H1 (cell line): ENCODE data around the gene COPA. TPM values are rescaled to one million over a fixed set of nuclear protein-coding genes. Genes with fewer than 3 reads are reported as not detected.

ENCODE experiments used
- CTCF ChIA-PET: fragments of 300-600 bp; sonication (Branson Sonifier 250); formaldehyde crosslinking; loops from one replicate; lab custom pipeline; 2021; ENCODE audit not compliant: partially characterized antibody; lab: Charles Lee
- POLR2A ChIA-PET: fragments of 300-600 bp; sonication (Branson Sonifier 250); formaldehyde crosslinking; loops from one replicate; lab custom pipeline; 2021; ENCODE audit warnings: inconsistent platforms; ENCODE audit not compliant: partially characterized antibody; lab: Charles Lee
- DNase-seq, 2 experiments: peaks; one replicate each; pipeline versions ENCODE4 v3.0.0 to v3.0.0-alpha.2; 2010 to 2022; ENCODE audit warnings: low spot score in 2 of 2, low read depth in 1 of 2, mixed read lengths in 1 of 2
- FAIRE-seq: peaks from 2 replicates; lab custom pipeline; 2011; peaks lifted over from hg19 to GRCh38; lab: Jason Lieb, UNC
- H2AFZ ChIP-seq: 2 replicates; pipeline ENCODE4 v1.8.1; 2012; ENCODE audit warnings: low read length, inconsistent platforms
- H2AK5ac ChIP-seq: 2 replicates; pipeline ENCODE4 v1.6.1; 2013; ENCODE audit warnings: low read depth, low read length
- H2BK120ac ChIP-seq: replicated peaks from 2 replicates; pipeline ENCODE3; 2013; ENCODE audit warnings: low read depth, low read length, inconsistent platforms
- H2BK12ac ChIP-seq: 2 replicates; pipeline ENCODE4 v1.6.1; 2013; ENCODE audit warnings: low read depth, low read length
- H2BK15ac ChIP-seq: 2 replicates; pipeline ENCODE4 v1.6.1; 2013; ENCODE audit warnings: low read length
- H2BK20ac ChIP-seq: 2 replicates; pipeline ENCODE4 v1.6.1; 2013; ENCODE audit warnings: low read length
- H2BK5ac ChIP-seq: 2 replicates; pipeline ENCODE4 v1.6.1; 2013; ENCODE audit warnings: low read depth, low read length
- H3K14ac ChIP-seq: 2 replicates; pipeline ENCODE4 v1.6.1; 2013; ENCODE audit warnings: inconsistent platforms; ENCODE audit not compliant: insufficient read length
- H3K18ac ChIP-seq: 2 replicates; pipeline ENCODE4 v1.6.1; 2013; ENCODE audit warnings: low read length; ENCODE audit errors: extremely low read depth
- H3K23ac ChIP-seq: 2 replicates; pipeline ENCODE4 v1.6.1; 2013; ENCODE audit warnings: inconsistent platforms; ENCODE audit not compliant: insufficient read length
- H3K23me2 ChIP-seq: 2 replicates; pipeline ENCODE4 v1.6.1; 2013; ENCODE audit warnings: low read depth, low read length
- H3K27ac ChIP-seq: 2 replicates; pipeline ENCODE4 v1.6.1; 2011; ENCODE audit warnings: low read depth, low read length, inconsistent platforms
- H3K27me3 ChIP-seq, 4 experiments: replicated peaks in 1 of 4; 1 replicate in 1 of 4; 2 replicates in 3 of 4; pipeline versions ENCODE4 v1.6.1 to v1.8.1; 2011 to 2013; ENCODE audit warnings: low read length in 3 of 4, mild to moderate bottlenecking in 3 of 4, inconsistent platforms in 2 of 4, mixed read lengths in 2 of 4, moderate library complexity in 1 of 4; ENCODE audit not compliant: control insufficient read depth in 3 of 4, insufficient read depth in 3 of 4; ENCODE audit errors: extremely low read depth in 1 of 4
- H3K36me3 ChIP-seq, 4 experiments: 2 replicates each; pipeline versions ENCODE4 v1.6.1 to v1.8.1; 2011 to 2013; ENCODE audit warnings: mild to moderate bottlenecking in 4 of 4, low read length in 3 of 4, moderate library complexity in 2 of 4, control low read depth in 1 of 4, inconsistent platforms in 1 of 4; ENCODE audit not compliant: insufficient read depth in 4 of 4, control insufficient read depth in 2 of 4
- H3K4ac ChIP-seq: replicated peaks from 2 replicates; pipeline ENCODE3; 2013; ENCODE audit warnings: low read length, low read depth, mixed read lengths, inconsistent platforms; ENCODE audit not compliant: insufficient read length
- H3K4me1 ChIP-seq, 4 experiments: replicated peaks in 1 of 4; 1 replicate in 1 of 4; 2 replicates in 3 of 4; pipeline versions ENCODE4 v1.6.1 to v1.8.1; 2011 to 2013; ENCODE audit warnings: low read length in 3 of 4, inconsistent platforms in 2 of 4, mixed read lengths in 1 of 4; ENCODE audit not compliant: insufficient read depth in 4 of 4, control insufficient read depth in 3 of 4
- H3K4me2 ChIP-seq, 2 experiments: 2 replicates each; pipeline versions ENCODE4 v1.6.1 to v1.8.1; 2011 to 2013; ENCODE audit warnings: low read depth in 2 of 2, low read length in 2 of 2, control low read depth in 1 of 2, inconsistent platforms in 1 of 2, mild to moderate bottlenecking in 1 of 2; ENCODE audit not compliant: insufficient read depth in 1 of 2
- H3K4me3 ChIP-seq, 4 experiments: fragments of 200-600, 300-600 bp in 1 of 4; sonication (generic), shearing (Covaris generic), sonication (Bioruptor Twin) in 1 of 4; 2 replicates each; pipeline versions ENCODE4 v1.5.1 to v1.8.1; 2011 to 2016; ENCODE audit warnings: low read length in 4 of 4, low read depth in 3 of 4, control low read depth in 2 of 4, inconsistent platforms in 2 of 4, mild to moderate bottlenecking in 2 of 4, mixed read lengths in 1 of 4, moderate library complexity in 1 of 4; ENCODE audit not compliant: insufficient read depth in 2 of 4; ENCODE audit errors: extremely low read depth in 1 of 4
- H3K56ac ChIP-seq: replicated peaks from 2 replicates; pipeline ENCODE3; 2013; ENCODE audit warnings: low read depth, mild to moderate bottlenecking, mixed read lengths, low read length, inconsistent platforms; ENCODE audit not compliant: insufficient read length
- H3K79me1 ChIP-seq: 2 replicates; pipeline ENCODE4 v1.6.1; 2013; ENCODE audit warnings: low read depth, low read length, control low read depth
- H3K79me2 ChIP-seq, 2 experiments: 2 replicates each; pipeline versions ENCODE4 v1.6.1 to v1.8.1; 2012 to 2013; ENCODE audit warnings: low read length in 2 of 2, mild to moderate bottlenecking in 2 of 2, inconsistent platforms in 1 of 2; ENCODE audit not compliant: insufficient read depth in 2 of 2, control insufficient read depth in 1 of 2
- H3K9ac ChIP-seq, 4 experiments: replicated peaks in 1 of 4; 1 replicate in 1 of 4; 2 replicates in 3 of 4; pipeline versions ENCODE4 v1.6.1 to v1.8.1; 2011 to 2013; ENCODE audit warnings: low read depth in 3 of 4, low read length in 3 of 4, control low read depth in 2 of 4, mild to moderate bottlenecking in 2 of 4, moderate library complexity in 2 of 4, inconsistent platforms in 1 of 4; ENCODE audit errors: extremely low read depth in 1 of 4
- H3K9me3 ChIP-seq, 2 experiments: 2 replicates each; pipeline versions ENCODE4 v1.6.1 to v1.8.1; 2012 to 2013; ENCODE audit warnings: mild to moderate bottlenecking in 2 of 2, moderate library complexity in 2 of 2, control low read depth in 1 of 2, inconsistent platforms in 1 of 2, low read depth in 1 of 2, low read length in 1 of 2, mixed read lengths in 1 of 2; ENCODE audit not compliant: insufficient read depth in 2 of 2
- H4K20me1 ChIP-seq, 2 experiments: replicated peaks in 1 of 2; 2 replicates each; pipeline versions ENCODE3 to v1.8.1; 2011 to 2013; ENCODE audit warnings: inconsistent platforms in 2 of 2, low read length in 2 of 2, mild to moderate bottlenecking in 1 of 2; ENCODE audit not compliant: insufficient read depth in 2 of 2, control insufficient read depth in 1 of 2
- H4K5ac ChIP-seq: 2 replicates; pipeline ENCODE4 v1.6.1; 2013; ENCODE audit warnings: low read length, low read depth, mixed read lengths, inconsistent platforms; ENCODE audit not compliant: insufficient read length
- H4K8ac ChIP-seq: 2 replicates; pipeline ENCODE4 v1.8.0; 2013; ENCODE audit warnings: mild to moderate bottlenecking, moderate library complexity, low read length, inconsistent platforms; ENCODE audit not compliant: insufficient read depth; ENCODE audit errors: extremely low read depth
- H4K91ac ChIP-seq: replicated peaks from 2 replicates; pipeline ENCODE3; 2013; ENCODE audit warnings: low read length, mixed read lengths, inconsistent platforms; ENCODE audit not compliant: insufficient read length
- WGBS, 2 experiments: shearing (Covaris generic) in 1 of 2; methylation state at CpG; one replicate each; pipeline versions ENCODE4 v1.1.6 to v1.1.7; 2013 to 2015; ENCODE audit warnings: low lambda C conversion rate in 2 of 2, mixed read lengths in 2 of 2, inconsistent platforms in 1 of 2, low coverage in 1 of 2, missing lambda C conversion rate in 1 of 2; ENCODE audit not compliant: insufficient replicate concordance in 2 of 2, insufficient coverage in 1 of 2, insufficient read length in 1 of 2; ENCODE audit errors: extremely low coverage in 1 of 2, missing lambda C conversion rate in 1 of 2; 5-methylcytosine and 5-hydroxymethylcytosine counted together
- polyA plus RNA-seq, 7 experiments: library from polyadenylated mRNA; depleted of rRNA in 3 of 7; stranded (reverse) in 5 of 7; unstranded in 2 of 7; fragments of >200 nt in 5 of 7; fragments of 200-250 nt in 2 of 7; gene quantifications; 1 replicate in 5 of 7; 2 replicates in 1 of 7; 4 replicates in 1 of 7; pipeline versions ENCODE4 v1.2.1 to v1.2.3, GENCODE V29; 2011 to 2013; ENCODE audit warnings: missing spikeins in 2 of 7, mixed read lengths in 2 of 7
- total RNA-seq: library from RNA; stranded (reverse); fragmentation: NEBNext Ultra II Directional; extraction: Animal tissue kit (Norgen Biotek cat#: 25700); gene quantifications from 2 replicates; pipeline ENCODE4 v1.2.1, GENCODE V29; 2021

Gene COPA
- total and polyA plus RNA-seq, 2 of the 8 experiments (the other 6 are each of a cell fraction or from before 2014, with no cell fraction given) = 78.2 to 115 TPM

DNA sequence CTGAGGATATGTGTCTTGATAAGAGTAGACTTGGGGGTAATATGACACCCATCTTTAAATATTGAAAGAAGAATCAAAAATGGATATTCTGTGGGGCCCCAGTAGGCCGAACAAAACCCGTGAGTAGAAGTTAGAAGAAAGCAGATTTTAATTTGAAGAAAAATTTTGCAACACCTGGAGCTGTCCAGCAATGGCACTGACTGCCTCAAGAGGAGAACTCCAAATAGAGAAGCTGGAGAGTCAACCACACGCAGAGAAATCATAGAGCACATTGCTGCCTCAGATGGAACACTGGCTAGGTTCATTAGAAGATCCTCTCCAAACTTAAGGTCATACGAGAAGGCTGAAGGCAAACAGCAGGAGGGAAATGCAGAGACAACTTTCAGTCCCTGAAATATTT lies 30.6 kb upstream of the COPA start:
- Histone ChIP-seq H3K9ac (no peak overlapping the region), H4K91ac (no peak overlapping the region), H3K4ac (no peak overlapping the region), H3K4me1 (peaks cover 8 to 21% (median 16%) of the 10 kb centered on the region in 4 experiments), H3K79me2 (no peaks in the 10 kb centered on the region), H2AFZ (no peak overlapping the region), H3K27me3 (no peaks in the 10 kb centered on the region), H2BK20ac (no peak overlapping the region), H4K5ac (no peak overlapping the region), H4K20me1 (no peaks in the 10 kb centered on the region), H2BK15ac (0 out of 2 replicates have a peak overlapping the region, but pooled peaks have one; percentile 83), H2BK12ac (no peak overlapping the region), H3K14ac (no peak overlapping the region), H3K4me3 (no peak overlapping the region), H3K36me3 (no peaks in the 10 kb centered on the region), H3K9me3 (no peaks in the 10 kb centered on the region), H3K79me1 (no peaks in the 10 kb centered on the region), H3K56ac (no peak overlapping the region), H3K4me2 (no peak overlapping the region; a peak in 1 of 4 replicates), H3K18ac (no peak overlapping the region), H2BK120ac (no peak overlapping the region), H2AK5ac (no peak overlapping the region), H3K23me2 (0 out of 2 replicates have a peak, but pooled peaks cover 2% of the 10 kb centered on the region), H4K8ac (no peak overlapping the region), H3K27ac (no peak overlapping the region), H2BK5ac (no peak overlapping the region), H3K23ac (no peak overlapping the region)
- FAIRE-seq (no peak), DNase-seq (no peak)
- WGBS, 2 experiments = 83% methylated on average over 4 of the region's 4 CpGs; no CpG with 5 or more reads in 1 of the 2 experiments
- ChIA-PET CTCF (interaction anchor here (0.7 to 15.1 kb wide), 7 partner anchors 18 to 175 kb away, joined by 3 to 683 read pairs (median 13); partner anchors contain the start of genes NCSTN and NHLH1), POLR2A (interaction anchor here (1.3 to 11.6 kb wide), 3 partner anchors 15 to 27 kb away, joined by 3 to 244 read pairs (median 9); partner anchors contain the start of genes NHLH1 and VANGL2)
